ENCODE data around the gene SIX2.

Gene SIX2

DNA sequence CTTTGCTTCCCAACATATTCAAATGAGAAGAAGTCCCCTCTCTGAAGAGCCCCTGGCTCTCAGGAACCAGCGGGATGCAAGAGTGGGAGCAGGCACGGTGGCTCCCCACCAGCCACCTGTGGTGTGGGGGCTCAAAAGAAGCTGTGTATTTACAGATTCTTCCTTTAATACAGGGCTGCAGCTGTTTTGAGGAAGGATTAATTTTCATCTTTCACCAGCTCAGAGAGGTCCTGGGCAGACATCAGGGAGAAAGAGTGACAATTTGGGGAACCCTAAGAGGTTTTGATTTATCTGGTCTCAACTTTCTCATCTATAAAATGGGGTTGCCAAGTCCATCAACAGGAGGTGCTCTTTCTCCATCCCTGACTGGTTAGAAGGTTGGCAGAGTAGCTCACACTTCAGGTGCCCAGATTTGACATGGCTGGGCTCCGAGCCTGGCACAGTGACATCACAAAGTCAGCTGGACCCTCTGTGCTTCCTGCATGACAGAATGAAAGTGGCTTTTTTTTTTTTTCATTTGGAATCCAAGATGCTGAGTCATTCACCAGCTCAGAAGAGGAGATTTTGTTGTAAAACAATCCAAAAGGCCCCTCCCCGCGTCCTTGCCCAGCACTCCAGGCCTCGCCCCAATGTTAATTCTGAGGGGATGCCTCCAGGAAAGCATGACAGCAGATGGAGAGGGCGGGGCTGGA, 15.5 kb upstream of the SIX2 start:
- Histone ChIP-seq H2AFZ (ENCODE audit: insufficient read depth, low read length, poor library complexity) (no peak overlapping the region), H3K79me1 (ENCODE audit: low read length) (no peaks in the 10 kb centered on the region), H3K36me3 (ENCODE audit: control insufficient read depth in 1 of 2, insufficient read depth in 2 of 2, low read length in 2 of 2) (no peaks in the 10 kb centered on the region), H2BK120ac (ENCODE audit: insufficient read depth, low read length, poor library complexity) (no peak overlapping the region), H3K23ac (ENCODE audit: low read length) (no peak overlapping the region), H3K4me1 (ENCODE audit: control insufficient read depth in 1 of 2, insufficient read depth in 2 of 2, low read length in 2 of 2) (no peaks in the 10 kb centered on the region), H3K4me3 (ENCODE audit: low read depth, low read length) (no peak overlapping the region), H2BK5ac (ENCODE audit: low read depth, low read length, poor library complexity) (no peak overlapping the region), H3K4me2 (ENCODE audit: low read length) (no peak overlapping the region), H4K91ac (ENCODE audit: low read depth, low read length) (no peak overlapping the region), H3K14ac (ENCODE audit: low read length) (no peak overlapping the region), H3K4ac (ENCODE audit: low read depth, low read length) (no peak overlapping the region), H4K12ac (ENCODE audit: low read depth, low read length) (no peak overlapping the region), H2BK12ac (ENCODE audit: low read length) (no peak overlapping the region), H3K27ac (ENCODE audit: low read depth, low read length) (no peak overlapping the region), H3K9ac (ENCODE audit: low read length) (no peak overlapping the region), H3K27me3 (ENCODE audit: insufficient read depth, low read length) (no peaks in the 10 kb centered on the region), H3K9me3 (ENCODE audit: insufficient read depth, low read depth, low read length) (no peaks in the 10 kb centered on the region), H3K79me2 (ENCODE audit: control insufficient read depth, insufficient read depth, low read length, poor library complexity) (no peaks in the 10 kb centered on the region), H3K18ac (ENCODE audit: low read length) (no peak overlapping the region), H2AK5ac (ENCODE audit: low read length) (no peak overlapping the region), H4K8ac (ENCODE audit: low read depth, low read length) (no peak overlapping the region)
- no CpG with 5 or more reads among the region's 7 CpGs for WGBS (ENCODE audit: extremely low coverage, insufficient coverage, insufficient read length)
- DNase-seq: peak in 1 of 2 donors; percentile 19

DNA sequence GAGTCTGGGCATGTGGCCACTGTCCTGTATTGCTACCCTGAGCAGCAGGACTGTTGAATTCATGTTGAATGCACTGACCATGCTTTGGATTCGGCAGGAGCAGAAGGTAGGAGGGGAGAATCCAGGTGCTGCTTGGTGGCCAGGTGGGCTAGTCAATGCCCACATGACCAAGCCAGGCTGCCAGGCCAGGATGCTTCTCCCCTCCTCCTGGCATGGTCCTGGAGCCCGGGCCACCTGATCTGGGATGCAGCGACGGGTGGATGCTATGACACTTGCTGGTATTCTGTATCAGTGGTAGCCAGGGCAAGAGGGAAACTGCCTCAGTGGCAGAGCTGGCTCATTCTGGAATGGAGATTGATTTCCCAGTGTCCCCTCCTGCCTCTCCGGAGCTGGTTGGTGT, 14.8 kb upstream of the SIX2 start:
- no peak overlapping the region for H3K4ac ChIP-seq (ENCODE audit: low read depth, low read length)
- no peaks in the 10 kb centered on the region for H3K79me2 ChIP-seq (ENCODE audit: control insufficient read depth, insufficient read depth, low read length, poor library complexity)
- H4K91ac ChIP-seq (ENCODE audit: low read depth, low read length): no peak overlapping the region
- no peak overlapping the region for H2BK5ac ChIP-seq (ENCODE audit: low read depth, low read length, poor library complexity)
- H3K27ac ChIP-seq (ENCODE audit: low read depth, low read length): no peak overlapping the region
- no peak overlapping the region for H3K4me2 ChIP-seq (ENCODE audit: low read length)
- no CpG with 5 or more reads among the region's 5 CpGs for WGBS (ENCODE audit: extremely low coverage, insufficient coverage, insufficient read length)
- no peak overlapping the region for H3K18ac ChIP-seq (ENCODE audit: low read length)
- H3K36me3 ChIP-seq (ENCODE audit: control insufficient read depth in 1 of 2, insufficient read depth in 2 of 2, low read length in 2 of 2): no peaks in the 10 kb centered on the region
- H3K9ac ChIP-seq (ENCODE audit: low read length): no peak overlapping the region
- no peak overlapping the region for H2BK12ac ChIP-seq (ENCODE audit: low read length)
- H2BK120ac ChIP-seq (ENCODE audit: insufficient read depth, low read length, poor library complexity): no peak overlapping the region
- no peak overlapping the region for H4K12ac ChIP-seq (ENCODE audit: low read depth, low read length)
- no peaks in the 10 kb centered on the region for H3K4me1 ChIP-seq (ENCODE audit: control insufficient read depth in 1 of 2, insufficient read depth in 2 of 2, low read length in 2 of 2)
- no peak overlapping the region for H3K4me3 ChIP-seq (ENCODE audit: low read depth, low read length)
- no peak overlapping the region for H3K23ac ChIP-seq (ENCODE audit: low read length)
- H3K9me3 ChIP-seq (ENCODE audit: insufficient read depth, low read depth, low read length): no peaks in the 10 kb centered on the region
- no peak overlapping the region for H3K14ac ChIP-seq (ENCODE audit: low read length)
- no peaks in the 10 kb centered on the region for H3K27me3 ChIP-seq (ENCODE audit: insufficient read depth, low read length)
- no peak overlapping the region for H4K8ac ChIP-seq (ENCODE audit: low read depth, low read length)
- no peaks in the 10 kb centered on the region for H3K79me1 ChIP-seq (ENCODE audit: low read length)
- no peak overlapping the region for H2AFZ ChIP-seq (ENCODE audit: insufficient read depth, low read length, poor library complexity)
- H2AK5ac ChIP-seq (ENCODE audit: low read length): no peak overlapping the region
- DNase-seq: no peak

DNA sequence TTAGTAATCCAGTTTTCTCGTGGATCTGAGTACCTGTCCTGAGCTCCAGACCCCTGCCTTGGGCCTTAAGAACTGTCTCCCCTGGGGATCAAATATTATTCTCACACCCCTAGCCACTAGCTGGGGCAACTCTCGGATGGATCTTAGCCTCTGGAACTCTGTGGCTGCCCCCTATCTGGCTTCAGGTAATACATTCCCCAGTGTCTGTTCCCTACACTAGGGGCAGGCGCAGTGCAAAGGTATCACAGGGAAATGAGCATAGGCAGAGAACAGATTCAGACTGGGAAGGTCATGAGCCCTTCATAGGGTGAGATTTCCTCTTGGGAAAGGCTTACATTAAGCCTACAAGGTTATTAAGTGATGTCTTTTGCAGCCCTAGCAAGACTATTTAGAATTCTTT, 11.2 kb upstream of the SIX2 start:
- no peak overlapping the region for H3K18ac ChIP-seq (ENCODE audit: low read length)

DNA sequence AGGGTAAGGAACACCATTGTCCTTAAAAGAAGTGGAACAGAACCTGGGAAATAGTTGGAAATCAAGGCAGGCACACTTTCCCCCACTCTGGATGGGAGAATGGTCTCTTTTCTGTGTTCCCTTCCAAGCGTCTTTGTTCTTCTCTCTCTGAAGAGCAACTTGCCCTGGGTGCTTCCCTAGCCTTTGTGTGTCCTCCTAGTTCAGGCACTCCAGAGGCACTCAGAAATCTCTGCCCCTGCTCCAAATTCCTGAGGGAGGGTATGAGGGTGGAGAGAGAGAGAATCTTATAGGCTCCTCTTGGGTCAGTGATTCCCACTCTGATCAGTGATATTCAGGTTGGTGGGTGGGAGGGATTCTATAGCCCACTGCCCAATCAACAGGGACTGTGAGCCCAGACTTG, 8.8 kb upstream of the SIX2 start:
- no peak overlapping the region for H3K9ac ChIP-seq (ENCODE audit: low read length)
- WGBS (ENCODE audit: extremely low coverage, insufficient coverage, insufficient read length): no CpG with 5 or more reads among the region's 1 CpG
- H2AFZ ChIP-seq (ENCODE audit: insufficient read depth, low read length, poor library complexity): no peak overlapping the region
- H3K18ac ChIP-seq (ENCODE audit: low read length): no peak overlapping the region
- H2BK120ac ChIP-seq (ENCODE audit: insufficient read depth, low read length, poor library complexity): no peak overlapping the region
- no peak for DNase-seq
- no peak overlapping the region for H3K4me2 ChIP-seq (ENCODE audit: low read length)
- H3K4me1 ChIP-seq (ENCODE audit: control insufficient read depth in 1 of 2, insufficient read depth in 2 of 2, low read length in 2 of 2): peaks cover 12% of the 10 kb centered on the region in 2 experiments
- H3K14ac ChIP-seq (ENCODE audit: low read length): no peak overlapping the region
- no peak overlapping the region for H3K4ac ChIP-seq (ENCODE audit: low read depth, low read length)
- peaks cover 20% of the 10 kb centered on the region for H3K27me3 ChIP-seq (ENCODE audit: insufficient read depth, low read length)
- no peak overlapping the region for H4K91ac ChIP-seq (ENCODE audit: low read depth, low read length)
- no peak overlapping the region for H4K12ac ChIP-seq (ENCODE audit: low read depth, low read length)
- H3K4me3 ChIP-seq (ENCODE audit: low read depth, low read length): no peak overlapping the region
- H3K36me3 ChIP-seq (ENCODE audit: control insufficient read depth in 1 of 2, insufficient read depth in 2 of 2, low read length in 2 of 2): no peaks in the 10 kb centered on the region
- no peak overlapping the region for H3K27ac ChIP-seq (ENCODE audit: low read depth, low read length)
- H2BK12ac ChIP-seq (ENCODE audit: low read length): no peak overlapping the region
- no peak overlapping the region for H3K23ac ChIP-seq (ENCODE audit: low read length)
- H2AK5ac ChIP-seq (ENCODE audit: low read length): no peak overlapping the region
- no peaks in the 10 kb centered on the region for H3K79me1 ChIP-seq (ENCODE audit: low read length)
- no peaks in the 10 kb centered on the region for H3K79me2 ChIP-seq (ENCODE audit: control insufficient read depth, insufficient read depth, low read length, poor library complexity)
- peaks cover 2% of the 10 kb centered on the region for H3K9me3 ChIP-seq (ENCODE audit: insufficient read depth, low read depth, low read length)
- H2BK5ac ChIP-seq (ENCODE audit: low read depth, low read length, poor library complexity): no peak overlapping the region
- H4K8ac ChIP-seq (ENCODE audit: low read depth, low read length): no peak overlapping the region

More for the DNA sequence above, 11.2 kb upstream of the SIX2 start:
- Histone ChIP-seq H3K4ac (ENCODE audit: low read depth, low read length) (no peak overlapping the region), H2BK12ac (ENCODE audit: low read length) (no peak overlapping the region), H2AK5ac (ENCODE audit: low read length) (no peak overlapping the region), H3K79me1 (ENCODE audit: low read length) (no peaks in the 10 kb centered on the region), H2BK120ac (ENCODE audit: insufficient read depth, low read length, poor library complexity) (no peak overlapping the region), H2BK5ac (ENCODE audit: low read depth, low read length, poor library complexity) (no peak overlapping the region), H3K4me1 (ENCODE audit: control insufficient read depth in 1 of 2, insufficient read depth in 2 of 2, low read length in 2 of 2) (no peaks in the 10 kb centered on the region), H3K9me3 (ENCODE audit: insufficient read depth, low read depth, low read length) (no peaks in the 10 kb centered on the region), H4K8ac (ENCODE audit: low read depth, low read length) (no peak overlapping the region), H3K79me2 (ENCODE audit: control insufficient read depth, insufficient read depth, low read length, poor library complexity) (no peaks in the 10 kb centered on the region), H3K14ac (ENCODE audit: low read length) (no peak overlapping the region), H3K9ac (ENCODE audit: low read length) (no peak overlapping the region), H2AFZ (ENCODE audit: insufficient read depth, low read length, poor library complexity) (no peak overlapping the region), H3K4me2 (ENCODE audit: low read length) (no peak overlapping the region), H3K4me3 (ENCODE audit: low read depth, low read length) (no peak overlapping the region), H4K91ac (ENCODE audit: low read depth, low read length) (no peak overlapping the region), H3K27me3 (ENCODE audit: insufficient read depth, low read length) (no peaks in the 10 kb centered on the region), H3K36me3 (ENCODE audit: control insufficient read depth in 1 of 2, insufficient read depth in 2 of 2, low read length in 2 of 2) (no peaks in the 10 kb centered on the region), H3K23ac (ENCODE audit: low read length) (no peak overlapping the region), H3K27ac (ENCODE audit: low read depth, low read length) (no peak overlapping the region), H4K12ac (ENCODE audit: low read depth, low read length) (no peak overlapping the region)
- no CpG with 5 or more reads among the region's 3 CpGs for WGBS (ENCODE audit: extremely low coverage, insufficient coverage, insufficient read length)
- DNase-seq: no peak

Data from trophoblast cell (in vitro differentiated cells and primary cell).